Left forelimb (tissue), 1 donor: ENCODE data around the gene TBXT.
"Not testable (repeated sequence)": the region's sequence is repeated elsewhere in the genome, so short reads cannot be mapped to it uniquely, and the experiment has no call there.

Experiments used
- DNase-seq: peaks from one replicate; pipeline ENCODE4 v3.0.0-alpha.2; 2018; ENCODE audit warnings: low spot score

Gene TBXT

GRCh38 chr6:166172546-166172945, 4.9 kb upstream of the TBXT start:
- DNase-seq, result no peak

GRCh38 chr6:166169549-166170421, 2.1 kb upstream of the TBXT start:
- no peak for DNase-seq

- DNase-seq, result no peak
Measured at GRCh38 chr6:166168616-166169548, 1.2 kb upstream of the TBXT start.

- no peak for DNase-seq
Measured at GRCh38 chr6:166167258-166167731, 356 bp downstream of the TBXT start.

- no peak for DNase-seq
Measured at GRCh38 chr6:166166314-166167257, 1.1 kb downstream of the TBXT start.

- no peak for DNase-seq
Measured at GRCh38 chr6:166165558-166166313, 1.9 kb downstream of the TBXT start.

GRCh38 chr6:166162599-166163342, 4.9 kb downstream of the TBXT start:
- DNase-seq, result no peak

- DNase-seq, result no peak
Measured at GRCh38 chr6:166157930-166158617, 9.6 kb downstream of the TBXT start.

- DNase-seq, result no peak
Measured at GRCh38 chr6:166156942-166157341, 10.7 kb downstream of the TBXT start.

- DNase-seq, result no peak
Measured at GRCh38 chr6:166153966-166154365, 13.7 kb downstream of the TBXT start.

- DNase-seq, result no peak
Measured at GRCh38 chr6:166152660-166153059, 15.0 kb downstream of the TBXT start.

- no peak for DNase-seq
Measured at GRCh38 chr6:166151798-166152197, 15.9 kb downstream of the TBXT start.

- DNase-seq, result no peak
Measured at GRCh38 chr6:166145751-166146150, 21.9 kb downstream of the TBXT start.

GRCh38 chr6:166143011-166143410, 24.6 kb downstream of the TBXT start:
- DNase-seq, result no peak

GRCh38 chr6:166127624-166128472, 39.8 kb downstream of the TBXT start:
- no peak for DNase-seq

GRCh38 chr6:166123115-166123514, 44.5 kb downstream of the TBXT start:
- not testable (repeated sequence) for DNase-seq

GRCh38 chr6:166121726-166122125, 45.9 kb downstream of the TBXT start:
- no peak for DNase-seq

- no peak for DNase-seq
Measured at GRCh38 chr6:166119116-166119911, 48.3 kb downstream of the TBXT start.
